CD4-positive, alpha-beta T cell (primary cell): Measurements from ENCODE around the gene KCNAB1. TPM values are rescaled to one million over a fixed set of nuclear protein-coding genes. Genes with fewer than 3 reads are reported as not detected.

Source experiments
- ATAC-seq: fragments of 200-7000 bp; cut with Tn5 transposase; one replicate; pipeline ENCODE4 v1.10.0; 2022; ENCODE audit warnings: mild to moderate bottlenecking; ENCODE audit not compliant: poor library complexity
- CTCF ChIA-PET: fragments of 350-600 bp; sonication (Branson Sonifier 250); formaldehyde crosslinking; loops from one replicate; lab custom pipeline; 2021; ENCODE audit warnings: antibody characterized with exemption, inconsistent platforms; lab: Charles Lee
- POLR2A ChIA-PET: fragments of 350-600 bp; sonication (Branson Sonifier 250); formaldehyde crosslinking; loops from one replicate; lab custom pipeline; 2021; ENCODE audit warnings: antibody characterized with exemption, inconsistent platforms; lab: Charles Lee
- DNase-seq, 14 experiments: peaks; one replicate each; pipeline ENCODE4 v3.0.0-alpha.2; 2013 to 2020; ENCODE audit warnings: mixed read lengths in 2 of 14
- H3K27ac ChIP-seq, 2 donors: one replicate each; pipeline versions ENCODE4 v1.5.1 to v1.7.0; 2013; ENCODE audit warnings: low read length in 2 of 2, low read depth in 1 of 2, mild to moderate bottlenecking in 1 of 2
- H3K27me3 ChIP-seq, 2 experiments: 1 replicate in 1 of 2; 2 replicates in 1 of 2; pipeline versions ENCODE4 v1.6.1 to v1.7.0; 2013; ENCODE audit warnings: low read length in 2 of 2, control low read depth in 1 of 2, mild to moderate bottlenecking in 1 of 2, moderate library complexity in 1 of 2; ENCODE audit not compliant: insufficient read depth in 2 of 2, control insufficient read depth in 1 of 2
- H3K36me3 ChIP-seq: one replicate; pipeline ENCODE4 v1.6.1; 2013; ENCODE audit warnings: low read length, control low read depth; ENCODE audit not compliant: insufficient read depth
- H3K4me1 ChIP-seq: one replicate; pipeline ENCODE4 v1.6.1; 2013; ENCODE audit warnings: low read length, control low read depth; ENCODE audit not compliant: insufficient read depth
- H3K4me3 ChIP-seq: one replicate; pipeline ENCODE4 v1.5.1; 2013; ENCODE audit warnings: mild to moderate bottlenecking, low read length, moderate library complexity
- H3K9me3 ChIP-seq, 2 experiments: 1 replicate in 1 of 2; 2 replicates in 1 of 2; pipeline versions ENCODE4 v1.6.1 to v1.7.0; 2013; ENCODE audit warnings: low read length in 2 of 2, mild to moderate bottlenecking in 2 of 2, control low read depth in 1 of 2, moderate library complexity in 1 of 2; ENCODE audit not compliant: control insufficient read depth in 1 of 2, insufficient read depth in 1 of 2
- H3K27ac Mint-ChIP-seq: one replicate; pipeline ENCODE4 v1.8.0; 2020; ENCODE audit warnings: mixed read lengths
- H3K27me3 Mint-ChIP-seq: one replicate; pipeline ENCODE4 v1.8.0; 2021; ENCODE audit warnings: mixed read lengths
- H3K36me3 Mint-ChIP-seq: one replicate; pipeline ENCODE4 v1.8.0; 2021; ENCODE audit warnings: low read depth, mixed read lengths
- H3K4me1 Mint-ChIP-seq: one replicate; pipeline ENCODE4 v1.8.0; 2021; ENCODE audit warnings: low read depth, mixed read lengths
- H3K4me3 Mint-ChIP-seq: one replicate; pipeline ENCODE4 v1.8.0; 2020; ENCODE audit warnings: mild to moderate bottlenecking, mixed read lengths
- H3K9me3 Mint-ChIP-seq: one replicate; pipeline ENCODE4 v1.8.0; 2020; ENCODE audit warnings: mixed read lengths
- intact Hi-C, 2 experiments: fragments of 100-400 bp; cut with DNase I in 1 of 2; cut with micrococcal nuclease in 1 of 2; formaldehyde crosslinking; loops; one replicate each; pipeline versions ENCODE4 v1.15.1 to v1.9.0; 2023 to 2025; cut with DNase I, micrococcal nuclease
- total RNA-seq, 174 experiments: library from RNA in 2 of 174; stranded (reverse) in 2 of 174; gene quantifications; one replicate each; pipeline ENCODE4 v1.2.3 and lab custom pipeline; 2021 to 2026
- TF ChIP-seq, protein P1 (sequence below): fragments of 200-600 bp; IDR thresholded peaks from one replicate; pipeline ENCODE4 v1.8.0; 2022; ENCODE audit warnings: antibody characterized with exemption, mild to moderate bottlenecking

The KCNAB1 gene
- total RNA-seq, 2 experiments from 2014 or later, result 0.14 TPM; not detected in 1

DNA sequence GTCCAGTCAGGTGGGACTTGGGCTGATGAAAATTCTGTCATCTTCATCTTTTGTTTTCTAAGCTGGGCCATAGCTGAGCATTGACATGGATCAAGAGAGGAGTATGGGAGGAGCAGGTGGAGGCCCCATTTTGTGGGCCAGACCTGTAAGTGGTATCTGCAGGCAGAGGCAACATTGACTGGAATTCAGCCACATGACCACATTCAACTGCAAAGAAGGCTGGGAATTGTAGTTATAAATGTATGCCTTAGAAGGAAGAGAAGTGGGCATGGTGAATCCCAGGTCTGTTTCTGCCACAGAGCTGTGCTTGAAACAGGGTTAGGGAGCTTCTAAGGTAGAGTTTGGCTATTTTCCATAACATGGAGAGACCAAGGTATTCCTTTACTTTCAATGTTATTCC is 11.4 kb downstream of the KCNAB1 start:
- H3K9me3 ChIP-seq, result no peaks in the 10 kb centered on the region
- no peaks in the 10 kb centered on the region for H3K27me3 ChIP-seq
- H3K27ac ChIP-seq, result no peak overlapping the region
- TF ChIP-seq, protein P1, sequence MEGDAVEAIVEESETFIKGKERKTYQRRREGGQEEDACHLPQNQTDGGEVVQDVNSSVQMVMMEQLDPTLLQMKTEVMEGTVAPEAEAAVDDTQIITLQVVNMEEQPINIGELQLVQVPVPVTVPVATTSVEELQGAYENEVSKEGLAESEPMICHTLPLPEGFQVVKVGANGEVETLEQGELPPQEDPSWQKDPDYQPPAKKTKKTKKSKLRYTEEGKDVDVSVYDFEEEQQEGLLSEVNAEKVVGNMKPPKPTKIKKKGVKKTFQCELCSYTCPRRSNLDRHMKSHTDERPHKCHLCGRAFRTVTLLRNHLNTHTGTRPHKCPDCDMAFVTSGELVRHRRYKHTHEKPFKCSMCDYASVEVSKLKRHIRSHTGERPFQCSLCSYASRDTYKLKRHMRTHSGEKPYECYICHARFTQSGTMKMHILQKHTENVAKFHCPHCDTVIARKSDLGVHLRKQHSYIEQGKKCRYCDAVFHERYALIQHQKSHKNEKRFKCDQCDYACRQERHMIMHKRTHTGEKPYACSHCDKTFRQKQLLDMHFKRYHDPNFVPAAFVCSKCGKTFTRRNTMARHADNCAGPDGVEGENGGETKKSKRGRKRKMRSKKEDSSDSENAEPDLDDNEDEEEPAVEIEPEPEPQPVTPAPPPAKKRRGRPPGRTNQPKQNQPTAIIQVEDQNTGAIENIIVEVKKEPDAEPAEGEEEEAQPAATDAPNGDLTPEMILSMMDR, result no peak
- ATAC-seq (no peak), DNase-seq (no peak)
- Mint-ChIP-seq H3K4me1 (no peaks in the 10 kb centered on the region), H3K27me3 (peaks cover 16% of the 10 kb centered on the region), H3K9me3 (no peaks in the 10 kb centered on the region), H3K36me3 (no peaks in the 10 kb centered on the region), H3K4me3 (no peak overlapping the region), H3K27ac (no peak overlapping the region)
- intact Hi-C loops, result no loop called here
- H3K4me3 ChIP-seq, result no peak overlapping the region
- no peaks in the 10 kb centered on the region for H3K4me1 ChIP-seq
- ChIA-PET CTCF (no interaction called here), POLR2A (no interaction called here)
- no peaks in the 10 kb centered on the region for H3K36me3 ChIP-seq

DNA sequence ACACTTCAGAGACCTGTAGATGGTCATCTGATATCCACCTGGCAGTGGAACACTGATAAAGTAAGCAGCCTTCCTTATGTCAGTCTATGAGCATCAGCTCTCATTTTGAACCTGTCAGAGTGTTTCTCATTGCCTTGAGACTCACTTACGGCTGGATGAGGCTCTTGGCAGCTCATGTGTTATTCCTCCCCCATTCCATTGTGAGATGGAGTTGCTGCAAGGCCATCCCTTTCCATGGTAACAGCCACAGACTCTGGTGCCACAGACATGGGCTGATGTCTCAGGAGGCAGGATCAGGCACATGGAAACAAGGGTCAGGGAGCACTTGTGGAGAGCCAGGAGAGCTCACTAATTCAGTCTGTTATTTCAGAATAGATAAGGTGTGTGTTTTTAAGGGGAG is 11.9 kb downstream of the KCNAB1 start:
- intact Hi-C loops, result no loop called here
- no peak overlapping the region for H3K27ac ChIP-seq
- ATAC-seq (no peak), DNase-seq (no peak)
- no peaks in the 10 kb centered on the region for H3K4me1 Mint-ChIP-seq
- TF ChIP-seq, protein P1, result no peak
- no peak overlapping the region for H3K4me3 ChIP-seq
- no peaks in the 10 kb centered on the region for H3K36me3 ChIP-seq
- POLR2A ChIA-PET, result no interaction called here
- H3K27me3 Mint-ChIP-seq, result peaks cover 22% of the 10 kb centered on the region
- H3K27me3 ChIP-seq, result no peaks in the 10 kb centered on the region
- H3K4me3 Mint-ChIP-seq, result no peak overlapping the region
- H3K9me3 ChIP-seq, result no peaks in the 10 kb centered on the region
- H3K36me3 Mint-ChIP-seq, result no peaks in the 10 kb centered on the region
- no peak overlapping the region for H3K27ac Mint-ChIP-seq
- CTCF ChIA-PET, result no interaction called here
- H3K9me3 Mint-ChIP-seq, result no peaks in the 10 kb centered on the region
- H3K4me1 ChIP-seq, result no peaks in the 10 kb centered on the region

DNA sequence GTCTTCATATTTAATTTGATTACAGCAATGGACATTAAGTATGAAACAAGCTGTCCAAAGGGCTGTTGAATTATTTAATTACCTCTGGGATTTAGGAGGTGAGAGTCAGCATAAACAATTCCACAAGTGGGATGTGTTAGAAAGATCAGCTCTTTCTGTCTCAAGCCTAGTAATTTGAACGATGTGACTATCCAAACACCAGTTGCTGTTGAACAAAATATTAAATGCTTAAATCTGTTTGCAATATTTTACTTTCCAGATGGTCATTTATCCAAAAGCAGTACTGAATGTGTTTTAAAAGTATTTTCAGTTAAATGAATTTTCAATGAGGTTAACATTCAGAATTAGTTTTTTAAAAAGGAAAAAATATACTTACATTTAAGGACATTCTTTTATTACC is 12.7 kb downstream of the KCNAB1 start:
- DNase-seq (no peak), ATAC-seq (no peak)
- Mint-ChIP-seq H3K4me1 (no peaks in the 10 kb centered on the region), H3K27ac (no peak overlapping the region), H3K36me3 (no peaks in the 10 kb centered on the region), H3K4me3 (no peak overlapping the region), H3K27me3 (peaks cover 26% of the 10 kb centered on the region), H3K9me3 (no peaks in the 10 kb centered on the region)
- Histone ChIP-seq H3K4me1 (no peaks in the 10 kb centered on the region), H3K36me3 (no peaks in the 10 kb centered on the region), H3K27me3 (no peaks in the 10 kb centered on the region), H3K27ac (no peak overlapping the region), H3K9me3 (no peaks in the 10 kb centered on the region), H3K4me3 (no peak overlapping the region)
- TF ChIP-seq, protein P1, result no peak
- ChIA-PET POLR2A (no interaction called here), CTCF (no interaction called here)
- intact Hi-C loops, result no loop called here
